MM.1S (cell line): ENCODE results near the gene TPM1.

ENCODE experiments used
- DNase-seq: peaks from one replicate; pipeline ENCODE4 v3.0.0-alpha.2; 2015
- H2AFZ ChIP-seq: fragments of 300-600 bp; sonication (generic); 2 replicates; pipeline ENCODE4 v1.6.0; 2016; ENCODE audit warnings: antibody characterized with exemption, low read length
- H3F3A ChIP-seq: fragments of 300-600 bp; sonication (generic); 2 replicates; pipeline ENCODE4 v1.6.1; 2016; ENCODE audit warnings: mild to moderate bottlenecking, antibody characterized with exemption, low read length, moderate library complexity, mixed read lengths; ENCODE audit not compliant: insufficient read depth
- H3K27ac ChIP-seq: fragments of 300-600 bp; sonication (generic); 2 replicates; pipeline ENCODE4 v1.5.1; 2016; ENCODE audit warnings: mild to moderate bottlenecking, low read length
- H3K27me3 ChIP-seq: fragments of 300-600 bp; sonication (generic); replicated peaks from 2 replicates; pipeline ENCODE4 v1.6.0; 2016; ENCODE audit warnings: low read length; ENCODE audit not compliant: insufficient read depth
- H3K36me3 ChIP-seq: fragments of 300-600 bp; sonication (generic); replicated peaks from 2 replicates; pipeline ENCODE4 v1.6.1; 2016; ENCODE audit warnings: mild to moderate bottlenecking, low read length, mixed read lengths; ENCODE audit not compliant: insufficient read depth
- H3K4me1 ChIP-seq: fragments of 300-600 bp; sonication (generic); 2 replicates; pipeline ENCODE4 v1.6.1; 2016; ENCODE audit warnings: low read length, mixed read lengths
- H3K4me2 ChIP-seq: fragments of 300-600 bp; sonication (generic); 2 replicates; pipeline ENCODE4 v1.6.0; 2016; ENCODE audit warnings: low read depth, low read length
- H3K4me3 ChIP-seq: fragments of 300-600 bp; sonication (generic); 2 replicates; pipeline ENCODE4 v1.5.1; 2016; ENCODE audit warnings: low read length, mixed read lengths
- H3K79me2 ChIP-seq: fragments of 300-600 bp; sonication (generic); 2 replicates; pipeline ENCODE4 v1.6.1; 2016; ENCODE audit warnings: mixed run types, low read length, mixed read lengths
- H3K9ac ChIP-seq: fragments of 300-600 bp; sonication (generic); 2 replicates; pipeline ENCODE4 v1.6.1; 2016; ENCODE audit warnings: low read length, mixed read lengths
- H3K9me2 ChIP-seq: fragments of 300-600 bp; sonication (generic); replicated peaks from 2 replicates; pipeline ENCODE4 v1.6.1; 2016; ENCODE audit warnings: mild to moderate bottlenecking, low read length, mixed read lengths; ENCODE audit not compliant: insufficient read depth
- H3K9me3 ChIP-seq: fragments of 300-600 bp; sonication (generic); replicated peaks from 2 replicates; pipeline ENCODE4 v1.6.1; 2016; ENCODE audit warnings: mild to moderate bottlenecking, low read length, mixed read lengths; ENCODE audit not compliant: insufficient read depth
- H4K20me1 ChIP-seq: fragments of 300-600 bp; sonication (generic); 2 replicates; pipeline ENCODE4 v1.6.1; 2016; ENCODE audit warnings: mild to moderate bottlenecking, low read length, moderate library complexity, mixed read lengths; ENCODE audit not compliant: insufficient read depth
- EZH2 ChIP-seq: fragments of 300-600 bp; sonication (generic); optimal IDR thresholded peaks from 2 replicates; pipeline ENCODE3; 2017; ENCODE audit warnings: low read depth, mild to moderate bottlenecking, antibody characterized with exemption, low read length, mixed read lengths
- EZH2phosphoT487 ChIP-seq: fragments of 300-600 bp; sonication (generic); IDR thresholded peaks from 2 replicates; pipeline ENCODE4 v1.6.1; 2018; ENCODE audit warnings: antibody characterized with exemption, low read length
- TF ChIP-seq, protein P1 (sequence below): fragments of 300-600 bp; sonication (generic); IDR thresholded peaks from 2 replicates; pipeline ENCODE4 v1.5.1; 2016; ENCODE audit warnings: antibody characterized with exemption, low read length, mixed read lengths

Gene TPM1

GRCh38 chr15:63071288-63071909 is 28.9 kb downstream of the TPM1 start:
- TF ChIP-seq EZH2 (no peak), EZH2phosphoT487 (no peak)
- TF ChIP-seq, protein P1, sequence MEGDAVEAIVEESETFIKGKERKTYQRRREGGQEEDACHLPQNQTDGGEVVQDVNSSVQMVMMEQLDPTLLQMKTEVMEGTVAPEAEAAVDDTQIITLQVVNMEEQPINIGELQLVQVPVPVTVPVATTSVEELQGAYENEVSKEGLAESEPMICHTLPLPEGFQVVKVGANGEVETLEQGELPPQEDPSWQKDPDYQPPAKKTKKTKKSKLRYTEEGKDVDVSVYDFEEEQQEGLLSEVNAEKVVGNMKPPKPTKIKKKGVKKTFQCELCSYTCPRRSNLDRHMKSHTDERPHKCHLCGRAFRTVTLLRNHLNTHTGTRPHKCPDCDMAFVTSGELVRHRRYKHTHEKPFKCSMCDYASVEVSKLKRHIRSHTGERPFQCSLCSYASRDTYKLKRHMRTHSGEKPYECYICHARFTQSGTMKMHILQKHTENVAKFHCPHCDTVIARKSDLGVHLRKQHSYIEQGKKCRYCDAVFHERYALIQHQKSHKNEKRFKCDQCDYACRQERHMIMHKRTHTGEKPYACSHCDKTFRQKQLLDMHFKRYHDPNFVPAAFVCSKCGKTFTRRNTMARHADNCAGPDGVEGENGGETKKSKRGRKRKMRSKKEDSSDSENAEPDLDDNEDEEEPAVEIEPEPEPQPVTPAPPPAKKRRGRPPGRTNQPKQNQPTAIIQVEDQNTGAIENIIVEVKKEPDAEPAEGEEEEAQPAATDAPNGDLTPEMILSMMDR, result no peak
- DNase-seq, result no peak
- Histone ChIP-seq H2AFZ (no peak overlapping the region), H3K4me3 (no peak overlapping the region), H3F3A (no peaks in the 10 kb centered on the region), H3K27ac (no peak overlapping the region), H3K79me2 (no peaks in the 10 kb centered on the region), H3K9ac (no peak overlapping the region), H3K9me3 (no peaks in the 10 kb centered on the region), H3K9me2 (no peaks in the 10 kb centered on the region), H3K4me2 (no peak overlapping the region), H4K20me1 (no peaks in the 10 kb centered on the region), H3K4me1 (no peaks in the 10 kb centered on the region), H3K36me3 (no peaks in the 10 kb centered on the region), H3K27me3 (no peaks in the 10 kb centered on the region)

DNA sequence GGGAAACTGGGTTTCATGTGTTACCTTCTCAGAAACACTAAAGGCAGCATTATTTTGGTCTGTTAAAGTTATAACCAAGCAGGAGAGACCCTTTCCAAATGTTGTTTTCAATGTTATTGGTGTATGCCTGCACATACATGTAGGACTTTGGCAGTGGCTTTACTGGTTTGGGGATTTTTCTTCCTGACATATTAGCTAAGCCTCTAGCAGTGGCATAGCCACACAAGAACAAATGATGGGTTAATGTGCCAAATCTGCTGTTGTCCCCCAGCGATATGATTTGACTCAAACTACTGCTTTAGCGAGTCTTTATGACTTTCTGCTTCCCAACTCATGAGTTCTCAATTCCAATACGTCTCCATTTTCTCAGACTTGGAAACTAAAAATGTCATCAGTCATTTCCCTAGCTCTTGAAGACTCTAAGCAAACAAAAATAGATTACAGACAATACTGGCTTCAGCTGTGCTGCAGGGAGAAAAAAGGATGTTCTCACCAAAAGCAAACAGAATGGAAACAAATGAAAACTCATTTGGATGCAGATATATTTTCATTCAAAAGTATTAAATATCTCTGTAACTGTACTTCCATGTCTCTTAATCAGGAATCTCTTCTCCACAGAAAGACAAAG is 29.6 kb downstream of the TPM1 start:
- H3K36me3 ChIP-seq, result no peaks in the 10 kb centered on the region
- H3K4me1 ChIP-seq, result no peaks in the 10 kb centered on the region
- no peak for TF ChIP-seq EZH2phosphoT487
- TF ChIP-seq, protein P1, result no peak
- TF ChIP-seq EZH2, result no peak
- DNase-seq, result no peak
- H3K4me3 ChIP-seq, result no peak overlapping the region
- no peaks in the 10 kb centered on the region for H3K79me2 ChIP-seq
- no peak overlapping the region for H2AFZ ChIP-seq
- no peak overlapping the region for H3K9ac ChIP-seq
- H3F3A ChIP-seq, result no peaks in the 10 kb centered on the region
- H3K27me3 ChIP-seq, result no peaks in the 10 kb centered on the region
- H4K20me1 ChIP-seq, result no peaks in the 10 kb centered on the region
- no peaks in the 10 kb centered on the region for H3K9me2 ChIP-seq
- H3K4me2 ChIP-seq, result no peak overlapping the region
- H3K9me3 ChIP-seq, result no peaks in the 10 kb centered on the region
- no peak overlapping the region for H3K27ac ChIP-seq

GRCh38 chr15:63072809-63073277 is 30.3 kb downstream of the TPM1 start:
- Histone ChIP-seq H3F3A (no peaks in the 10 kb centered on the region), H4K20me1 (no peaks in the 10 kb centered on the region), H3K36me3 (no peaks in the 10 kb centered on the region), H3K4me3 (no peak overlapping the region), H3K9me3 (no peaks in the 10 kb centered on the region), H3K79me2 (no peaks in the 10 kb centered on the region), H3K27ac (no peak overlapping the region), H3K4me2 (no peak overlapping the region), H3K9ac (no peak overlapping the region), H3K4me1 (no peaks in the 10 kb centered on the region), H3K27me3 (no peaks in the 10 kb centered on the region), H2AFZ (no peak overlapping the region), H3K9me2 (no peaks in the 10 kb centered on the region)
- TF ChIP-seq, protein P1, result no peak
- TF ChIP-seq EZH2phosphoT487 (no peak), EZH2 (no peak)
- DNase-seq, result no peak
